Right atrium auricular region (tissue), 2 donors: ENCODE data around the gene PSORS1C1. TPM values are rescaled to one million over a fixed set of nuclear protein-coding genes. Genes with fewer than 3 reads are reported as not detected.

Source experiments
- DNase-seq: peaks from one replicate; pipeline ENCODE4 v3.0.0-alpha.2; 2019; ENCODE audit warnings: low spot score
- H3K27ac ChIP-seq, 2 donors: fragments of 200-600 bp; sonication (generic); 1 replicate in 1 of 2; 2 replicates in 1 of 2; pipeline ENCODE4 v1.5.1; 2016 to 2019
- H3K27me3 ChIP-seq, 2 donors: fragments of 200-600 bp; sonication (generic); one replicate each; pipeline versions ENCODE4 v1.5.1 to v1.6.0; 2017 to 2019
- H3K36me3 ChIP-seq: fragments of 200-600 bp; sonication (generic); one replicate; pipeline ENCODE4 v1.5.1; 2016
- H3K4me1 ChIP-seq, 2 donors: fragments of 200-600 bp; sonication (generic); one replicate each; pipeline versions ENCODE4 v1.5.1 to v1.6.0; 2017 to 2019
- H3K4me3 ChIP-seq, 2 donors: fragments of 200-600 bp; sonication (generic); 1 replicate in 1 of 2; 2 replicates in 1 of 2; pipeline ENCODE4 v1.5.1; 2017 to 2019; ENCODE audit warnings: mild to moderate bottlenecking in 1 of 2, moderate library complexity in 1 of 2
- H3K9me3 ChIP-seq, 2 donors: fragments of 200-600 bp; sonication (generic); one replicate each; pipeline ENCODE4 v1.5.1; 2019
- CTCF ChIP-seq, 2 donors: fragments of 200-600 bp; sonication (generic); IDR thresholded peaks; one replicate each; pipeline ENCODE4 v1.5.1; 2019; ENCODE audit warnings: antibody characterized with exemption in 2 of 2
- total RNA-seq, 2 donors: library from RNA; depleted of rRNA; stranded (reverse); fragments of >200 nt; gene quantifications; one replicate each; pipeline ENCODE4 v1.1.0, GENCODE V29; 2016

Gene PSORS1C1
- total RNA-seq, 2 donors from 2014 or later: 0.33 to 1.5 TPM

- peaks cover 0 to 13% of the 10 kb centered on the region in 2 donors for H3K4me1 ChIP-seq
- no peaks in the 10 kb centered on the region for H3K27me3 ChIP-seq
- DNase-seq: no peak
- no peak overlapping the region for H3K27ac ChIP-seq
- H3K36me3 ChIP-seq: no peaks in the 10 kb centered on the region
- no peak for TF ChIP-seq CTCF (IDR thresholded peaks at IDR 0.05)
- H3K9me3 ChIP-seq: no peaks in the 10 kb centered on the region
- no peak overlapping the region for H3K4me3 ChIP-seq
These were observed 16.2 kb downstream of the PSORS1C1 start for GRCh38 chr6:31130751-31131150.

- Histone ChIP-seq H3K4me3 (no peak overlapping the region), H3K4me1 (peaks cover 0 to 4% of the 10 kb centered on the region in 2 donors), H3K27me3 (no peaks in the 10 kb centered on the region), H3K9me3 (no peaks in the 10 kb centered on the region), H3K27ac (no peak overlapping the region), H3K36me3 (no peaks in the 10 kb centered on the region)
- TF ChIP-seq CTCF (IDR thresholded peaks at IDR 0.05): no peak
- no peak for DNase-seq
These were observed 17.0 kb downstream of the PSORS1C1 start for GRCh38 chr6:31131595-31131994.

- no peak for TF ChIP-seq CTCF (IDR thresholded peaks at IDR 0.05)
These were observed 18.2 kb downstream of the PSORS1C1 start for GRCh38 chr6:31132806-31133205.

GRCh38 chr6:31135710-31136109, 21.1 kb downstream of the PSORS1C1 start:
- peaks cover 0 to 14% of the 10 kb centered on the region in 2 donors for H3K4me1 ChIP-seq

More at GRCh38 chr6:31132806-31133205, 18.2 kb downstream of the PSORS1C1 start:
- H3K27me3 ChIP-seq: no peaks in the 10 kb centered on the region
- H3K27ac ChIP-seq: no peak overlapping the region
- no peaks in the 10 kb centered on the region for H3K36me3 ChIP-seq
- no peaks in the 10 kb centered on the region for H3K9me3 ChIP-seq
- no peak for DNase-seq
- peaks cover 0 to 7% of the 10 kb centered on the region in 2 donors for H3K4me1 ChIP-seq
- H3K4me3 ChIP-seq: no peak overlapping the region

GRCh38 chr6:31138982-31139381, 24.4 kb downstream of the PSORS1C1 start, which contains the start of gene PSORS1C2:
PSORS1C2 (minus strand) TSS chr6:31139066; CDS start chr6:31139026, 40 bp downstream.
- H3K4me3 ChIP-seq: no peak within 1 kb of the TSS
- no peaks in the 10 kb centered on the region for H3K27me3 ChIP-seq
- peaks cover 0 to 27% of the 10 kb centered on the region in 2 donors for H3K4me1 ChIP-seq
- TF ChIP-seq CTCF (IDR thresholded peaks at IDR 0.05): no peak
- H3K27ac ChIP-seq: no peak within 1 kb of the TSS
- no peaks in the 10 kb centered on the region for H3K9me3 ChIP-seq
- no peaks in the 10 kb centered on the region for H3K36me3 ChIP-seq
- no peak for DNase-seq

More at GRCh38 chr6:31135710-31136109, 21.1 kb downstream of the PSORS1C1 start:
- H3K36me3 ChIP-seq: no peaks in the 10 kb centered on the region
- no peaks in the 10 kb centered on the region for H3K27me3 ChIP-seq
- H3K9me3 ChIP-seq: no peaks in the 10 kb centered on the region
- no peak overlapping the region for H3K4me3 ChIP-seq
- H3K27ac ChIP-seq: no peak overlapping the region
- TF ChIP-seq CTCF (IDR thresholded peaks at IDR 0.05): no peak
- DNase-seq: no peak

- H3K4me1 ChIP-seq: peaks cover 0 to 27% of the 10 kb centered on the region in 2 donors
These were observed 25.0 kb downstream of the PSORS1C1 start for GRCh38 chr6:31139599-31139998.

More at GRCh38 chr6:31139599-31139998, 25.0 kb downstream of the PSORS1C1 start:
- DNase-seq: no peak
- TF ChIP-seq CTCF (IDR thresholded peaks at IDR 0.05): no peak
- Histone ChIP-seq H3K4me3 (no peak overlapping the region), H3K27ac (no peak overlapping the region), H3K36me3 (peaks cover 3% of the 10 kb centered on the region), H3K27me3 (no peaks in the 10 kb centered on the region), H3K9me3 (no peaks in the 10 kb centered on the region)
